ENCODE data around the gene OR7C2.
"Not testable (repeated sequence)": the region's sequence is repeated elsewhere in the genome, so short reads cannot be mapped to it uniquely, and the experiment has no call there.

Gene OR7C2

GRCh38 chr19:14941189-14941588 lies at the start of gene OR7C2:
Gene OR7C2 (plus strand): TSS chr19:14941489. CDS start chr19:14941489, 0 bp downstream.
- no peak for DNase-seq

DNA sequence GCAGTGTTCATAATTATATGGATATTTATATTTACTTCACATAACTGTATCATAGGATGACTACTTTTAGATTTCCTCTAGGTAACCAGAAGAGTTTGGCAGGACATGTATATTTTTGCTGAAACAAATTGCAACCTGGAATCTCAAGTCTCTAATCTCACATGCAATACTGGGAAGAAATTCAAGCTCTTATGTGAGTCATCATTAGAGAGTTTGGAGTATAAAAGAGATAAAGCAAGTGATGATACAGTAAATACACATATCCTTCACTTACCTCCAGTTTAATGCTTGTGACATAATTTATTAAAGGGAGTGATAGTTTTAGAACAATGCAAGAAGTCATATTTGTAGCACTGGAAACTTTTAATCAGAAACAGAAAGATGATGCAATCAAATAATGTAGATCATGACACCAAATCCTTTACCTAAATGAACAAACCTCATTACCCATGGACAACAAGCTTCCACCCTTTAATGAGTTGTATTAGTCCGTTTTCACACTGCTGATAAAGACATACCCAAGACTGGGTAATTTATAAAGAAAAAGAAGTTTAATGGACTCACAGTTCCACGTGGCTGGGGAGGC lies 39.5 kb upstream of the OR7C2 start:
- DNase-seq = no peak

DNA sequence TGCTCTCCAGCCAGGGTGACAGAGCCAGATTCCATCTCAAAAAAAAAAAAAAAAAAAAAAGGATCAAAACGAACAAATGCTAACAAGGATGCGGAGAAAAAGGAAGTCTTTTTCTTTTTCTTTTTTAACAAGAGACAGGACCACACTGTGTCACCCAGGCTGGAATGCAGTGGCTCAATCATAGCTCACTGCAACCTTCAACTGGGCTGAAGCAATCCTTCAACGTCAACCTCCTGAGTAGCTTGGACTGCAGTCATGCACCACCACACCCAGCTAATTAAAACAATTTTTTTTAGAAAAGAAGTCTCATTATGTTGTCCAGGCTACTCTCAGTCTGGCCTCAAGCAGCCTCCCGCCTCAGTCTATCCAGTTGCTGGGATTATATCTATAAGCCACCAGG lies 34.6 kb upstream of the OR7C2 start:
- DNase-seq = no peak

- DNase-seq = no peak
These were observed 26.2 kb upstream of the OR7C2 start for GRCh38 chr19:14915116-14915515.

DNA sequence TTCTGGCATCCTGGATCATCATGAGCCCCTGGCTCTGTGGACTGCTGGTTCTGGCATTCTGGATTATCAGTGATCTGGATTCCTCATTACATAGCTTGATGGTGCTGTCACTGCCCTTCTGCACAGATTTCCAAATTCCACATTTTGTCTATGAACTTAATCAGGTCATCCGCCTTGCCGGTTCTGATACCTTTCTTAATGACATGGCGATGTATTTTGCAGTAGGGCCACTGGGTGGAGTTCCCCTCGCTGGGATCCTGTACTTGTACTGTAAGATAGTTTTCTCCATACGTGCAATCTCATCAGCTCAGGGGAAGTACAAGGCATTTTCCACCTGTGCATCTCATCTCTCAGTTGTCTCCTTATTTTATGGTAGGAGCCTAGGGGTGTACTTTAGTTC lies 24.4 kb upstream of the OR7C2 start:
- DNase-seq = no peak

GRCh38 chr19:14933506-14933905 lies 7.8 kb upstream of the OR7C2 start:
- no peak for DNase-seq

DNA sequence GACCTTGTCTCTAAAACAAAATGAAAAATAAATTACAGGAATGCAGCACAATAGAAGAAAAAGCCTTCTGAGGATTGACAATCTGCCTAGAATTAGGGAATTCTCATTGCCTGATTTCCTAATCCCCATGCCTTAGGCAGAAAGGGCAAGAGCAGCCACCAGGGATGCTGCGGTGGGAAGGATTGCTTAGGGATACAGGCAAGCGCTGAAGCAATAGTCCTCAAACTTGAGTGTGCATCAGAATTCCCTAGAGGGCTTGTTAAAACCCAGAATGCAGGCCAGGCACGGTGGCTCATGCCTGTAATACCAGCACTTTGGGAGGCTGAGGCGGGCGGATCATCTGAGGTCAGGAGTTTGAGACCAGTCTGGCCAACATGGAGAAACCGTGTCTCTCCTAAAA lies 1.0 kb upstream of the OR7C2 start:
- DNase-seq = no peak

DNA sequence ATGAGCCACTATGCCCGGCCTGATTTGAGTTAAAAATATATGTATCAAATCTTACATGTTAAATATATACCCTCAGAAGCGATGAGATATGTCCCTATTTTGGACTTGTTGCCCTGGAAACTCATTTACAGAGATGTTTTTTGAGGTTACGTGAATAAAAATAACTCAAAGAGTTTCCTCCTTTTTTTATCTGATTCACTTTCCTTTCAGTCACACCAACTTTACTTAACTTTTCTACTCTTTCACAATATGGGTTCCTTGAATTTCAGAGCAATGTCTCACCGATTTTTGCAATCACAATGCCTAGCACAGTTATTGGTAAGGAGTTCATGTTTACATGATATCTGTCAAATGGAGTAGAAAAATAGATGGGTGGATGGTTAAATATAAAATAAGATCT lies 2.3 kb downstream of the OR7C2 start:
- no peak for DNase-seq

GRCh38 chr19:14944456-14944855 lies 3.2 kb downstream of the OR7C2 start:
- no peak for DNase-seq

- not testable (repeated sequence) for DNase-seq
These were observed 8.1 kb downstream of the OR7C2 start for GRCh38 chr19:14949413-14949812.

DNA sequence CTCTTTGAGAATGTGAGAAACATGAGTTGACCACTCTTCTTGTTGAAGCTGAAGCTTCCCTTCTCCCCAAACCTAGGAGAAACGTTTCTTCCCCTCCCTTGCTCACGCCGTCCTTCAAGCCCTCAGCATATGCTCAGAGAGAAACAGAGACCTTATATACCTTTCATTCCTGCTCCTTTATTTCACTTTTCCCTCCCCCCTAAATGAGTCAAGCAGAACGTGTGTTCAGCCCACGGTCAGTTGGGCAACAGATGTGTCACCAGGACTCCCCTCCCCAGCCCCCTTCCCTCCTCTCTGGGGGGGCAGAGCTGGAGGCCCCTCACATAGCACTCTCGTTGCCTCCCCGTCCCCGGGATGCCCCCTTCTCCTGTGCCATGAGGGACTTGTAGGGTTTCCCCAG lies 8.6 kb downstream of the OR7C2 start:
- DNase-seq = no peak

GRCh38 chr19:14950421-14950820 lies 9.1 kb downstream of the OR7C2 start:
- DNase-seq = no peak

DNA sequence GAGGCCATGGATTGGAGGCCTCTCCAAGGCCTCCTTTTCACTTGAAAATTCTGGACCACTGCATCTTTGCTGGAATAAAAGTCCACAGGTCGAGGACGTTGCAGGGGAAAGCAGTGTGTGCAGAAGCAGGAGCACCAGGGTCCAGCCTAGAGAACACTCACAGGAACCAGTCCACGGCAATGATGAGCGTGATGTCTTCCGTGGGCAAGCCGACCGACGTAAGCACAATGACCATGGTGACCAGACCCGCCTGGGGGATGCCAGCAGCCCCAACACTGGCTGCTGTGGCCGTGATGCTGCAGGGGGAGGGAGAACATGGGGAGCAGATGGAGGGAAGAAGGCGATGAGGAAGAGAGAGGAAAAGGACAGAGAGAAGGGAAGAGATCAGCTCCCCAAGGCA lies 11.5 kb downstream of the OR7C2 start:
- no peak for DNase-seq

DNA sequence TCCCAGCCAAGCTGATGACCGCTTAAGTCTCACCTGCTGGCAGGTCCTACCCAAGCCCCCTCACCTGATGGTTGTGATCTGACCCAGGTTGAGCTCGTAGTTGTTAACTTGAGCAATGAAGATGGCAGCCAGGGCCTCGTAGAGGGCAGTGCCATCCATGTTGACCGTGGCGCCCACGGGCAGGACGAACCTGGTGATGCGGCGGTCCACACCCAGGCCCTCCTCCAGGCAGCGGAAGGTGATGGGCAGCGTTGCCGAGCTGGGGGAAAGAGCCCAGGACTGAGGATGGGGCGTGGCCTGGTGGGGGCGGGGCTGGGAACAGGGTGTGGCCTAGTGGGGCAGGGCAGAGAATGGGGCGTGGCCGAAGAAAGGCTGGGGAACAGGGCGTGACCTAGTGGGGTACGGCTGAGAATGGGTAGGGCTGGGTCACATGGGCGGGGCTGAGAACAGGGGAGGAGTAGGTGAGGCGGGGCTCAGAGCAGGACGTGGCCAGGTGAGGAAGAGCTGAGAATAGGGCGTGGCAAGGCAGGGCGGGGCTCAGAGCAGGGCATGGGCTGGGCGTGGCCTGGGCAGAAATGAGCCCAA lies 12.9 kb downstream of the OR7C2 start:
- DNase-seq = no peak

- DNase-seq = no peak
These were observed 16.2 kb downstream of the OR7C2 start for GRCh38 chr19:14957464-14957863.

DNA sequence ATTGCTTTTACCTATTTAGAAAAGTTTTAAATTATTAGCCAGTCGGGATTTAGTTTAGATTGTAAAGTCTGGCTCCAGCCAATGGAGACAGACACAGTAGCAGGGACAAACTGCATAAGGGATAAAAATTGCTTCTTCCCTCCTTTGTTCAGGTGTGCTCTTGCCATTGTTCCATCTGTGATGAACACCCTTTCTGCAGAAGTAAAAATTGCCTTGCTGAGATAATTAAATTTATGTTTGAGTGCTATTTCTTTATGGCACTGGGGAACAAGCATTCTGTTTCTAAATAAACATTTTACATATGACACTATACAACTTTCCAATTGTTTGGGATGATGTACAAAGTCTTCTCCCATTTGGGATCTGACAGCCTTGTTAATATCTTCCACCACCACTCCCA lies 18.0 kb downstream of the OR7C2 start:
- no peak for DNase-seq

DNA sequence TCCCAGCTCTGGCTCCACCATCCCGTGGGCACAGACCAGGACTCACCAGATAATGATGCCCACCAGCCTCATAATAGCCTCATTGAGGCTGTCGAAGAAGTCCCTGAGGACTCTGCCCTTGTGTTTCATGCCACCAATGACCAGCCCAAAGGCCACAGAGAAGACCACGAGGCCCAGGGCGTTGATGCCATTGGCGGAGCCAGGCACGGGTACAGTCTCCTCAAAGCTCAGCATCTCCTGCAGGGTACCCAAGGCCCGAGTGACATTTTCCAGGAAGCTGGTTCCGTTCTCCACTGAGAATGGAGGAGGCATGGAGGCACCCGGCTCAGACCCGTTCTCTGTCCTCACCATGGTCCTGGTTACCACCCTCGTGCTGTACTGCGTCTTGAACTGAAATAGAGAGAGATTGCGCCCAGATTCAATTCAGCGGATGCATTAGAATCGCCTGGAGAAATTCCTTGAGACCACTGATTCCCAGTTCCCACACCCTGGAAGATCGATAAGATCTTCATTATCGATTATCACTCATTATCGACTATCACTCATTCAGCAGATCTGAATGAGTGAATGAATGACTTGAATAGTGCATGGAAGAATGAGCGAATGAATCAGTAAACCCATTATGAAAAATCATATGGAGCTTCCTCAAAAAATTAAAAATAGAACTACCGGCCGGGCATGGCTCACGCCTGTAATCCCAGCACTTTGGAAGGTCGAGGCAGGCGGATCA lies 20.8 kb downstream of the OR7C2 start:
- DNase-seq = no peak

GRCh38 chr19:14968247-14968646 lies 27.0 kb downstream of the OR7C2 start:
- no peak for DNase-seq

DNA sequence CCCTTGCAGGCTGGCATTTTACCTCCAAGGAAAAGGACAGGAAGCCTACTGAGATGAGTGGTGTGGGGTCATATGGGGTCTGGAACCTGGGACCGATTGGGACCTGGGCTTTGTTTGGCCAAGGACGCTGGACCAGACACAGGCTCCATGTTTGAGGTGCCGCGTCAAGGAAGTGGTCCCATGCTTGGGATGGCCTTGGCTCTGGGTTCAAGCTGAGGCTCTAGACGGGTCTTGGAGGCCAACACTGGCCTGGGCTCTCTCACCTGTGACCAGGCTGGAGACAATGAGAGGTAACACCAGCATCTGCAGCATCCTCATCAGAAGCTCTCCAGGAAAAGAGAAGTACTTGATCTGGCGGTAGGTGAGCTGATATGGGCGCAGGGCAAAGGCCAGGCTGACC lies 30.2 kb downstream of the OR7C2 start:
- DNase-seq = no peak

DNA sequence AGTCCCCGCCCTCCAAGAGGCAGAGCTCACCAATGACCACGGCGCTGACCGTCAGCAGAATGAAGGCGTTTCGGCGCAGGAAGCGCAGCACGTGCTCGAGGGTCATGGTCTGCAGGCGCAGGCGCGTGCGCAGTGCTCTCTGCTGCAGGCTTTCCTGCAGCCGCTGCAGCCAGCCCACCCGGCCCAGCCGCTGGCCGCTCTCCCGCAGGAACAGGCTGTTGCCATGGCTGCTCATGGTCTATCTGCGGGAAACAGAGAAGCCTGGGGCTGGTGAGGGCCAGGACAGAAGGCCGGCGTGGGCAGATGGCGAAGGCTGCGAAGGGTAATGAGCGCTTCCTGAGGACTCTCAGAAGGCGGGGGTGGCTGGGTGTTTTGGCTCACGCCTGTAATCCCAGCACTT lies 31.4 kb downstream of the OR7C2 start:
- DNase-seq = no peak

GRCh38 chr19:14974488-14974887 lies 33.2 kb downstream of the OR7C2 start:
- no peak for DNase-seq

- no peak for DNase-seq
These were observed 35.8 kb downstream of the OR7C2 start for GRCh38 chr19:14977128-14977527.

DNA sequence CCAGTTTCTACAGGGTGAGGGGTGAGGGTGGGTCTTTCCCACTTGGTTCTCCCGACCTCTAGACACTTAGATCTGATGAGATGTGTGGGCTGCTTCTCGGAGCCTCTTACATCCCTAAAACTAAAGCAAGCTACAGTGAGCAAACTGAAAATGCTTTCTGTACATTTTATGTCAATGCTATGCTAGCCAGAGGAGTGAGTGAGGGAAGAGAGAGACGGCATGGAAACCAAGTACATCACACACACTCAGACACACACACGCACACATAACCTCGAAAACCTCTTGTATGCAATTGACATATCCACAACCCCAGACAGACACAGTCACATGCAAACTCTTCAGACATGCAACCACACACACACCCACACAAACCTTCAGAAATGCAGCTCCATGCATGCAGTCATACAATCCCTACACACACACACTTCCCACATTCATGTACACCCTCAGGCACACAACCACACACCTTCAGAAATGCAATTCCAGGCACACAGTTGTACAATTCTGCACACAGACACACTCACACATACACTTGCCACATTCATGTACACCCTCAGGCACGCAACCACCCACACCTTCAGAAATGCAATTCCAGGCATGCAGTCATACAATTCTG lies 37.0 kb downstream of the OR7C2 start:
- DNase-seq = no peak
